ENCODE results near the gene SLC2A6.

- TF ChIP-seq CTCF (optimal IDR thresholded peaks at IDR 0.05 in 1 of 3, IDR thresholded peaks at IDR 0.05 in 1 of 3, conservative IDR thresholded peaks at IDR 0.05 in 1 of 3; ENCODE audit: extremely low read depth in 1 of 3, insufficient read depth in 2 of 3, low read length in 3 of 3) (no peak), EZH2 (IDR thresholded peaks at IDR 0.05; ENCODE audit: low read length) (no peak)
These were observed 29.1 kb upstream of the SLC2A6 start for GRCh38 chr9:133508046-133508445.

Measured in keratinocyte (primary cell).